NCI-H1105 treated with DMSO at 0.1 percent for 48 hours (cell line): ENCODE results near the gene HEXA.
A peak's percentile ranks its signal among the peaks of the same experiment; 100 is the strongest.

Source experiments
- DNase-seq: peaks from one replicate; lab custom pipeline; 2025; lab: John Stamatoyannopoulos, UW

HEXA gene

DNA sequence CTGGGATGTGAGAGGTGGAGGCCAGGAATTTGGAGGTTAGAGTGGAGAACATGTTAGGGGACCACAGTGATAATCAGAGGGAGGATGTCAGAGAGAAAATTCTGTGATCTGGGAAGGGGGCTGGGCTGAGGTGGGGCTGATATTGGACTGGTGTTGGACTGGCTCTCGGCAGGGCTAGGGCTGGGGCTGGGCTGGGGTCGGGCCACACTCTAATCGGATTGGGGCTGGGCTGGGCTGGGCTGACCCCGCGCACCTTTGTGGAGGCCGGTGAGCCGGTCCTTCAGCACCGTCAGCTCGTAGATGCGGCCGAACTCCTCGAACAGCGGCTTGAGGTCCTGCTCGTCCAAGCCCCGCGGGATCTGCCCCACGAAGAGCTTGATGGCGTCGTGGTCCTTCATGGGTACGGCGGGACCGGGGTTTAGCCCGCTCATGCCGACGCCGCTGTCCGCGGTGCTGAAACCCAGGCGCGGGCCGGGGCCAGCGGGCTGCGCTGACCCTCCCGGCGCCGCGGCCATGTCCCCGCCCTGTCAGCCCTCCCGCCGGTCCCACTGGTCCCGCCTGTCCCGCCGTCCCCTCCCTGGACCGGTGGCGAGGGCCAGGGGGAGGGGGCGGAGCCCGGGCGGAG is 56.3 kb downstream of the HEXA start:
- DNase-seq, result no peak

DNA sequence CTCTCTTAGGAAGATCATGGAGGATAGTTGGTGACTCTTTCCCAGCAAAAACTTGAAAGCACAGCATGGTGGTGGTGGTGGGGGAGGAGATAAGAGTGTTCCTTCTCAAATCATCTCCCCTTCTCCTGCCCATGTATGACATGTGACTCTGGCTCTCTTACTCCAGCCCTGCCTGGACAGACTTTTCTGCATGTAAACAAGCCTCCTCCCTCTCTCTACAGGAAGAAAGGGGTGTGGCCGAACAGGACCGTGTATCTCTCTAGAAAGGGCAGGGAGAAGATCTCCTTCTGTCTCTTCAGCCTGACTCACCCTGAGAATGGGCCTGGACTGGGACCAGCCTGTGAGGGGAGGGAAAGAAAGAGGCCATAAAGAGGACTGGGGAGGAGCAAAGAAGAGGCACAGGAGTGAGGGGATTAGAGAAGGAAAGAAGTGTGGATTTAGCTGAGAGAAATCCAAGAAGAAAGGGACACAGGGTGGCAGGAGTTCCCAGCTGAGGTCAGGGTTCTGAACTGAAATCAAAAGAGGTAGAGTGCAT is 57.3 kb downstream of the HEXA start:
- DNase-seq, result no peak

DNA sequence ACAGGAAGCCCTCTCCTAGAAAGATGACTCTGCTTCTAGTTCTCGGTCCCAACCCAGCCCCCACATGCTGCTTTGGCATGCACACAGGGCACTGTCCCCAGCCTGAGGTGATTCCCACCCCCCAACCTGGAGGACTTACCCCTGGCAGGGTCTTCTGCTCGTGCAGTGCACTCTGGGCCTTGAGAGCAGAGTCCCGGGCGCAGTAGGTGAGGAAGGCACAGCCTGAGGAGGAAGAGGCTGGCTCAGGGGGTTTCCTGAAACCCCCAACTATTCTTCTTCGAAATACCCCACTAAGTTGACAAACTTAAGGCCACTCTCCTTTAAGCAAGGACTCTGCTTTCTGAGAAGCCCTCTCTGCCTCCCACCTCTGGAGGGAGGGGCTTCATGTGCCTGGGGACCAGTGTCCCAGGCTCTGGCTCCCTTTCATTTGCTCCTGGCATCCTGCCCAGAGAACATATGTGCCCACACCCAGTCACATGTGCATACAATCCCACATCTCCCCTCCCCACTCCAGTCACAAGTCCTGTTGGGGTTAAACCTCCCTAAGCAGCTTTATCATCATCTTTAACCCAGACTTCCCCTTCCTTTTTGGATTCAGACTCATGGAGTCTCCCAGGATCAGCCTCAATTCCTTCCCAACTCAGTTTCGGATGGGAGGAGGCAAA is 60.0 kb downstream of the HEXA start:
- DNase-seq, result peak; percentile 70

DNA sequence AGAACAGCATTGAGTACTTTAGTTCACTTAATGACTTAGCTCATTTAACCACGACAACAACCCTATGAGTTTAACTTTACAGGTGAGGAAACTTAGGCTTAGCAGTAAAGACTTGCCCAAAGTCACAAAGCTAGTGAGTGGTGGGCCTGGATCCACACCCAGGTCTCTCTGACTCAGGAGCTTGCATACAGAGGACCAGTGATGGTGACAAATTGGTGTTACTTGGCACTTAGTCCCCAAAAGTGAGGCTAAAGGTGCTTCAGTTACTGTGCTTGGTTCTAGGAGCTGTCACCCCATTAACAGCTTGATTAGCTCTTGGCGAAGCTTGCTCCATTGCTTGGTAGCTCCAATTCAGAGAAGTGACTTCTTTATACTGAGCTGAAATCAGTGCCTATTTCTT is 61.9 kb downstream of the HEXA start:
- no peak for DNase-seq

DNA sequence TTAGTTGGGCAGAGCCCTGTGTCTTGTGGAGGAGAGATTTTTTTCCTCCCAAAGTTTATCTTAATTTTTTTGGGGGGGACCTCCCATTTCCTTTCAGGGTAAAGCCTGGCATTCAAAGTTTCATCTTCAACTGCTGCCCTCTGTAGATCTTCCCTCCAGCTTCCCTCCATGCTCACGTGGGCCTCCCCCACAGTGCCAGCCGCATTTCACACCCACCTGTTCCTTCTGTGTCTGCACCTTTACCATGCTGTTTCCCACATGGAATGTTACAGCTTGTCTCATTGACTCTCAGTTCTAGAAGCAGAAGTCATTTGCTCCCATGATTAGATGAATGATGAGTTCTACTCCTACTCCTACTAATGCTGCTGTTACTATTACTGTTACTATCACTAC is 62.4 kb downstream of the HEXA start:
- DNase-seq, result no peak

DNA sequence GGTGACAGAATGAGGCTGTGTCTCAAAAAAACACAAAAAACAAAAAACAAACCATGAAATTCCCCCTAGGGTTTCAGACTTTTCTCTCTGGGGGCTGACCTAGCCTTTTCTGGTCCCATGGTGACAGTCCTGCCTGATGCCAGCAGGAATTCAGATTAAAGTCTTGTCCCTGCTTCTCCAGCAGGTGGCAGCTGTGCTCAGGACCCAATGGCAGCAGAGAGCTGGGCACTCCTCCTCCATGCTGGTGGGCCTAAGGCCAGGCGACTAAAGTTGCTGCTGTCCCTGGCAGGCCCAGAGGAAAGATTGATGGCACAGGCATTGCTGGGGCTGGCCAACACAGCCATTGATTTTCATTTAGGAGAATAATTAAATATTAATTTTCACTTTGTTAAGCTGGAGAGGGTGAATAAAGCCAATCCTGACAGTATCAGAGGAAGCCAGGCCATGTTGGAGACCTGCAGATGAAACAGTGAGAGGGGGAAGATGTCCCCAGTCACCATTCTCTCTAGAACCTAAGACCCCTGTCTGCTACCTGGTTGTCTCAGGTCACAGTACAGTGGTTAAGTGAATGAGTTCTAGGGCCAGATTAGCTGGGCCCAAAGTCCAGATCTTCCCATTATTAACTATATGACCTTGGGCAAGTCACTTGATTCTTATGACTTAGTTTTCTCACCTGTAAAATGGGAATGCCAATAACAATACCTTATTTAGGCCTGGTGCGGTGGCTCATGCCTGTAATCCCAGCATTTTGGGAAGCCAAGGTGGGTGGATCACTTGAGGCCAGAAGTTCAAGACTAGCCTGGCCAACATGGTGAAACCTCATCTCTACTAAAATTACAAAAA is 63.0 kb downstream of the HEXA start:
- peak; percentile 76 for DNase-seq

DNA sequence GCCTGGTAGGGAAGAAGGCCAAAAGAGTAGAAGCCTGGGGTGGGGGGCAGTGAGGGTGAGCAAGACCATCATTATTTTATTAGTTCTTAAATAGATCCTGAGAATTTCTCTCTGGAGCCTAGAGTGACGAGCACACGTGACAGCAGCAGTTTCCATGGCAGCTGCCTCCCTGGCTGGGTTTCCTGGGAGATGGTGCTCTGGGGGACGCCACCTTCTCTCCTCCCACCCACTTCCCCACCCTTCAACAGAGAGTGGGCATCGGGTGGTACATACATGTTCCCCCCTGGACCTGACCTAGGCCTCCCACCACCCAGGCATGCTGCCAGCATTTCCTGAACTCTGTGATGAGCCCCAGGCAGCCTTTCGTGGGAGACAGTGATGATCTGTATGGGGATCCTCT is 68.8 kb downstream of the HEXA start:
- no peak for DNase-seq

DNA sequence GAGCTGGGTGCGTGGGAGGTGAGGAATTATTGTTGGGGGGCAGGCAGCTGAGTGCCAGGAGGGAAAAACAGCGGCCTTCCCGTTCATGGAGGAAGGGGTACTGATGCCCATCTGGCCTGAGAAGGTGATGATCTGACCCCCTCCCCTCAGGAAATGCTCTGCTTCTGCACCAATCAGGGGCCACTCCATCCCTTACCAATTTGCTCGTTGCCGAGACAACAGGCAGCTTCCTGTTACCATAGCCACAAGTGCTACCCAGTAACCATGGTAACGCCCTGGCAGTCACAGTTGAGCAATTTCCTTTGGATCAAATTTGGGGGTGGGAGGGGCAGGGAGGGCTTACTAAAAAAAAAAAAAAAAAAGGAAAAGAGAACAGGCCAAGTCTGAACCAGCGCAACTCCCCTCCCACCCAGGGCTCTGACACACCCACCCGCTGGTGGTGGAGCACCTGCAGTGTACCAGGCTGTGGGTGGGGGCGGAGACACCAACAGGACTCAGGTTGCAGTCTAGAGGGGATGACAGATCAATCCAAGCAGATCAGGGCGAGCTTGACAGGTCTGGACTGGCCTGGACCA is 69.5 kb downstream of the HEXA start:
- peak; percentile 85 for DNase-seq

DNA sequence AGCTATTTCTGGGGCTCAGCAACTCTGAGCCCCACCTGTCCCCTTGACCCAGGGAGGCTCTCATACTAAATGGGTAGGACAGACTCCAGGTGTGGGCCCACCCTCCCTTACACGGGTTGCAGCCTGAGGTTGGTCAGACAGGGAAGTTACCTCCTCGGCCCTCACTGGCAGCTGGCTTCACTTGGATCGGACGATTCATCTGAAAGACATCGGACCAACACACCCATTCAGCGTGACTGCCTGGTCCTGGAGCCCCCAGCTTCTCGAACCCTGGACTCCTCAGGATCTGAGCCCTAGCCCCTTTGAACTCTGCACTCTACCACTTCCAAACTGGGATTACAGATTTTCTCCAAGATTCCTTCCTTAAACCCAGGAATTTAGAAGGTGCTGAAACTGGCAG is 71.2 kb downstream of the HEXA start:
- DNase-seq, result no peak

DNA sequence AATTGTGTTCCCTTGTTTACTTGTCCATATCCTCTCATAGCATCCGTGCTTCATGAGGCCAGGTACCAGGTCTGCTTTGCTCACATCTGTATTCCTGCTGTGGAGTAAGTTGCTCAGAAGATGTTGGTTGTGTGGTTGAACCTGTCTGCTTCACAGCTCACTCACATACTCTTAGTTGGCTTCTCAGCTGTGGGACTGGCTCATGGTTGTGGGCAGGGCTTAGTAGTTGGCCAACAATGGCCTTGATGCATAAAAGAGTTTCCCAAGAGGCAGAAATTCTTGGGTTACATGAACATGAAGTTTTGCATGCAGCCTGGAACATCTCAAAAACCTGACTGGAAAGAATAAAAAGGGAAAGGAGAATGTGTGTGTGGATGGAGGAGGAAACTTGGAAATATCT is 72.9 kb downstream of the HEXA start:
- no peak for DNase-seq
